ENCODE results near the gene MICA.

DNA sequence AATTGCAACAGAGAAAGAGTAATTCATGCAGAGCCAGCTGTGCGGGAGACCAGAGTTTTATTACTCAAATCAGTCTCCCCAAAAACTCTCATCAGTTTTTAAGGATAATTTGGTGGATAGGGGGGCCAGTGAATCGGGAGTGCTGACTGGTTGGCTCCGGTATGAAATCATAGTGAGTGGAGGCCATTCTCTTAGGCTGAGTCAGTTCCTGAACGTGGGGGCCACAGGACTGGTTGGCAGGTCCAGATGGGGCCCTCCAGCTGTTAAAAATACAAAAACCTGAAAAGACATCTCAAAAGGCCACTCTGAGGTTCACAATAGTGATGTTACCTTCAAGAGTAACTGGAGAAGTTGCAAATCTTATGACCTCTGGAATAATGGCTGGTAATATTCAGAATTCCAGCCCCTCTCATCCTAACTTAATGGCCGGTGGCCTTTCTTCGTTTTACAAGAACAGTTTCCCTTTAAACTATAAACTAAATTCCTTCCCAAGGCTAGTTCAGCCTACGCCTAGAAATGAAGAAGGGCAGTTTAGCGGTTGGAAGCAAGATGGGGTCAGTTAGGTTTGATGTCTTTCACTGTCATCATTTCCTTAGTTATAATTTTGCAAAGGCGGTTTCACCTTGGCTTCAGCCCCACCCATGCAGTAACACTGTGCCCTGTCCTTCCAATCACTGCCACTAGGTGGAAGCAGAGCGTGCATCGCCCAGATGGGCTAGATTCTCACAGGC, 6.8 kb upstream of the MICA start:
- TF ChIP-seq, protein P1, sequence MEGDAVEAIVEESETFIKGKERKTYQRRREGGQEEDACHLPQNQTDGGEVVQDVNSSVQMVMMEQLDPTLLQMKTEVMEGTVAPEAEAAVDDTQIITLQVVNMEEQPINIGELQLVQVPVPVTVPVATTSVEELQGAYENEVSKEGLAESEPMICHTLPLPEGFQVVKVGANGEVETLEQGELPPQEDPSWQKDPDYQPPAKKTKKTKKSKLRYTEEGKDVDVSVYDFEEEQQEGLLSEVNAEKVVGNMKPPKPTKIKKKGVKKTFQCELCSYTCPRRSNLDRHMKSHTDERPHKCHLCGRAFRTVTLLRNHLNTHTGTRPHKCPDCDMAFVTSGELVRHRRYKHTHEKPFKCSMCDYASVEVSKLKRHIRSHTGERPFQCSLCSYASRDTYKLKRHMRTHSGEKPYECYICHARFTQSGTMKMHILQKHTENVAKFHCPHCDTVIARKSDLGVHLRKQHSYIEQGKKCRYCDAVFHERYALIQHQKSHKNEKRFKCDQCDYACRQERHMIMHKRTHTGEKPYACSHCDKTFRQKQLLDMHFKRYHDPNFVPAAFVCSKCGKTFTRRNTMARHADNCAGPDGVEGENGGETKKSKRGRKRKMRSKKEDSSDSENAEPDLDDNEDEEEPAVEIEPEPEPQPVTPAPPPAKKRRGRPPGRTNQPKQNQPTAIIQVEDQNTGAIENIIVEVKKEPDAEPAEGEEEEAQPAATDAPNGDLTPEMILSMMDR (IDR thresholded peaks at IDR 0.05): peak; percentile 37 to 87 (median 78)
- no peak for TF ChIP-seq POLR2AphosphoS5 (IDR thresholded peaks at IDR 0.05)
- no peak for TF ChIP-seq EP300 (IDR thresholded peaks at IDR 0.05)
